Thyroid gland (tissue), 4 donors: ENCODE data around the gene PREX1. TPM values are rescaled to one million over a fixed set of nuclear protein-coding genes. Genes with fewer than 3 reads are reported as not detected.

ENCODE experiments used
- DNase-seq, 2 donors: peaks; one replicate each; pipeline ENCODE4 v3.0.0-alpha.2; 2019
- H3K27ac ChIP-seq, 3 donors: fragments of 200-600 bp; sonication (generic); 1 replicate in 2 of 3; 2 replicates in 1 of 3; pipeline ENCODE4 v1.5.1; 2016 to 2019; ENCODE audit warnings: mild to moderate bottlenecking in 1 of 3, moderate library complexity in 1 of 3
- H3K27me3 ChIP-seq: fragments of 200-600 bp; sonication (generic); one replicate; pipeline ENCODE4 v1.5.1; 2019
- H3K36me3 ChIP-seq, 2 donors: fragments of 200-600 bp; sonication (generic); one replicate each; pipeline ENCODE4 v1.5.1; 2016 to 2019
- H3K4me1 ChIP-seq, 2 donors: fragments of 200-600 bp; sonication (generic); one replicate each; pipeline ENCODE4 v1.5.1; 2017 to 2019
- H3K4me3 ChIP-seq, 3 donors: fragments of 200-600 bp; sonication (generic); replicated peaks in 1 of 3; 1 replicate in 2 of 3; 2 replicates in 1 of 3; pipeline ENCODE4 v1.5.1; 2016; ENCODE audit warnings: mild to moderate bottlenecking in 1 of 3
- H3K9me3 ChIP-seq: fragments of 200-600 bp; sonication (generic); one replicate; pipeline ENCODE4 v1.5.1; 2017
- CTCF ChIP-seq, 6 experiments: fragments of 200-600 bp in 3 of 6; fragments of 450-650 bp in 3 of 6; sonication (generic) in 3 of 6; IDR thresholded peaks; one replicate each; pipeline ENCODE4 v1.5.1; 2016 to 2019; ENCODE audit warnings: antibody characterized with exemption in 6 of 6, mild to moderate bottlenecking in 2 of 6, inconsistent platforms in 1 of 6, moderate library complexity in 1 of 6
- POLR2A ChIP-seq, 2 donors: fragments of 450-650 bp; IDR thresholded peaks; one replicate each; pipeline ENCODE4 v1.6.1; 2017; ENCODE audit warnings: antibody characterized with exemption in 2 of 2, mild to moderate bottlenecking in 2 of 2, moderate library complexity in 1 of 2
- WGBS, 2 donors: methylation state at CpG; one replicate each; pipeline ENCODE4 v1.1.5; 2017; 5-methylcytosine and 5-hydroxymethylcytosine counted together
- intact Hi-C: fragments of 100-400 bp; cut with DNase I; formaldehyde crosslinking; loops from one replicate; pipeline ENCODE4 v1.15.1; 2023
- total RNA-seq, 4 donors: library from RNA; depleted of rRNA; stranded (reverse); fragments of >200 nt; gene quantifications; one replicate each; pipeline ENCODE4 v1.2.3, GENCODE V29; 2016

Gene PREX1
- total RNA-seq, 4 donors from 2014 or later = 10.2 to 42.7 (median 18.7) TPM

DNA sequence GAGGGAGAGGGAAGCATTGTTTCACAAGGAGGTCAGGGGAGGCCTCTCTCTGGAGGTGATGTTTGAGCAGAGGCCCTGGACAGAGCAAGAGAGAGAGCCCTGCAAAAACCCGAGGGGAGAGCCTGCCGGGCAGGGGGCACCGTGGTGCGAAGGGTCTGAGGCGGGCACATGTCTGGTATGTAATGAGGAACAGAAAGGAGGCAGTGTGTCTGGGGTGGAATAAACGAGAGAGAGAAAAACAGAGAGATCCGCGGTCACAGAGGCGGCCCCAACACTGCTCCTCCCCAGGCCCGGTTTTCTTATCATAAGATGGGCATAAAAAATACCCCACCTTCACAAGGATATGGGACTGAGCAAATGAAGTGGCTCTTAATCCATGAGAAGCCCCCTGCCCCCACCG is 119.2 kb downstream of the PREX1 start:
- no peak overlapping the region for H3K4me3 ChIP-seq
- H3K36me3 ChIP-seq = no peaks in the 10 kb centered on the region
- TF ChIP-seq POLR2A (IDR thresholded peaks at IDR 0.05) = no peak
- no peak for TF ChIP-seq CTCF (IDR thresholded peaks at IDR 0.05)
- no peak overlapping the region for H3K27ac ChIP-seq
- H3K27me3 ChIP-seq = no peaks in the 10 kb centered on the region
- intact Hi-C loops = no loop called here
- H3K4me1 ChIP-seq = peaks cover 5 to 8% of the 10 kb centered on the region in 2 donors
- DNase-seq = no peak
- H3K9me3 ChIP-seq = no peaks in the 10 kb centered on the region
- 84 to 90% methylated on average over 11 of the region's 11 CpGs for WGBS, 2 donors

GRCh38 chr20:48708116-48708515 is 119.7 kb downstream of the PREX1 start:
- Histone ChIP-seq H3K27me3 (no peaks in the 10 kb centered on the region), H3K27ac (no peak overlapping the region), H3K4me3 (no peak overlapping the region), H3K9me3 (no peaks in the 10 kb centered on the region), H3K4me1 (peaks cover 10 to 14% of the 10 kb centered on the region in 2 donors), H3K36me3 (no peaks in the 10 kb centered on the region)
- WGBS, 2 donors = 94 to 96% methylated on average over 7 of the region's 7 CpGs
- no peak for DNase-seq
- intact Hi-C loops = no loop called here
- no peak for TF ChIP-seq CTCF (IDR thresholded peaks at IDR 0.05)
- no peak for TF ChIP-seq POLR2A (IDR thresholded peaks at IDR 0.05)

DNA sequence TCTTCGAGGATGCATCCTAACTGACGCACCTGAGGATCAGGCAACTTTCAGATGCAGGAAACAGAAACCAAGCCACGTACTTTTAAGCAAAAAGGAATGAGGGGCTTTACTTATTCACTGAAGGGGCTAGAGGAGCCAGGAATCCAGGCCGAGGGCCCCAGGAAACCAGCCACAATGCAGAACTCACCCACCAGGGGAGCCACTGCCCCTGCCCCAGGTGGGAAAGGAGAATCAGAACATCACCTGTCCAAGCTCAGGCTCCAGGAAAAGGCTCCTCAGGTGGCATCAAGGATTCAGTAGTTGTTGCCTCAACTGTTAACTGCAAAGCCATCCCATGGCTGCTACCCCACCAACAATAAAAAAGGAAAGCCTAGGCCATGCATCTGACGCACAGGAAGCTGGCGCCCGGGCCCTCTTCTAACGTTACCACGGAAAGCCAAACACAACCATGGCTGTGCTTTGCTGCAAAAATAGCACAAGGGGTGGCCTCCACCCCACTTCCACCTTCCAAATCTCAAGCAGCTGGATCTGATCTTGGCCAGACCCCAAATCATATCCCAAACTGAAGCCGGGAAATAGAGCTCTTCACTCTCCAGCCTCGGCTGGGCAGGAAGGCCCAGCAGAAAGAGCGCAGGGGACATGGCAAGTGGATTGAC is 121.0 kb downstream of the PREX1 start:
- intact Hi-C loops = no loop called here
- TF ChIP-seq POLR2A (IDR thresholded peaks at IDR 0.05) (no peak), CTCF (IDR thresholded peaks at IDR 0.05) (no peak)
- Histone ChIP-seq H3K4me3 (no peak overlapping the region), H3K36me3 (no peaks in the 10 kb centered on the region), H3K4me1 (peaks cover 12 to 22% of the 10 kb centered on the region in 2 donors), H3K27ac (peak overlapping the region in 1 of 3 donors; percentile 27), H3K9me3 (no peaks in the 10 kb centered on the region), H3K27me3 (no peaks in the 10 kb centered on the region)
- DNase-seq = no peak
- 82 to 84% methylated on average over 12 of the region's 12 CpGs for WGBS, 2 donors

GRCh38 chr20:48706116-48706656 is 121.6 kb downstream of the PREX1 start:
- intact Hi-C loops = no loop called here
- WGBS, 2 donors = 81 to 100% methylated on average over 2 of the region's 2 CpGs
- Histone ChIP-seq H3K4me3 (no peak overlapping the region), H3K4me1 (peaks cover 12 to 22% of the 10 kb centered on the region in 2 donors), H3K9me3 (no peaks in the 10 kb centered on the region), H3K36me3 (no peaks in the 10 kb centered on the region), H3K27ac (no peak overlapping the region), H3K27me3 (no peaks in the 10 kb centered on the region)
- no peak for TF ChIP-seq POLR2A (IDR thresholded peaks at IDR 0.05)
- no peak for TF ChIP-seq CTCF (IDR thresholded peaks at IDR 0.05)
- no peak for DNase-seq
